ENCODE measurements around the gene SMKR1.
A peak's percentile ranks its signal among the peaks of the same experiment; 100 is the strongest.
"Not testable (repeated sequence)": the region's sequence is repeated elsewhere in the genome, so short reads cannot be mapped to it uniquely, and the experiment has no call there.

SMKR1 gene

GRCh38 chr7:129480674-129481363 is 21.5 kb upstream of the SMKR1 start:
- Histone ChIP-seq H3K4me3 (no peak overlapping the region), H3K27ac (no peak overlapping the region)

GRCh38 chr7:129481376-129481775 is 21.0 kb upstream of the SMKR1 start:
- not testable (repeated sequence) for H3K27ac ChIP-seq

GRCh38 chr7:129482781-129483180 is 19.6 kb upstream of the SMKR1 start:
- Histone ChIP-seq H3K4me3 (no peak overlapping the region), H3K27ac (no peak overlapping the region)

More at GRCh38 chr7:129481376-129481775, 21.0 kb upstream of the SMKR1 start:
- H3K4me3 ChIP-seq, result not testable (repeated sequence)

- H3K4me3 ChIP-seq, result no peak overlapping the region
Measured at GRCh38 chr7:129489491-129489890, 12.8 kb upstream of the SMKR1 start.

GRCh38 chr7:129492391-129492790 is 9.9 kb upstream of the SMKR1 start:
- no peak overlapping the region for H3K4me3 ChIP-seq
- no peak overlapping the region for H3K27ac ChIP-seq

More at GRCh38 chr7:129489491-129489890, 12.8 kb upstream of the SMKR1 start:
- H3K27ac ChIP-seq, result no peak overlapping the region

GRCh38 chr7:129493555-129493954 is 8.8 kb upstream of the SMKR1 start:
- no peak overlapping the region for H3K4me3 ChIP-seq
- peak overlapping the region in 1 of 21 experiments; percentile 51 for H3K27ac ChIP-seq

- H3K27ac ChIP-seq, result peak overlapping the region in 1 of 21 experiments; percentile 51
- H3K4me3 ChIP-seq, result no peak overlapping the region
Measured at GRCh38 chr7:129494041-129494440, 8.3 kb upstream of the SMKR1 start.

GRCh38 chr7:129495987-129496386 is 6.3 kb upstream of the SMKR1 start:
- Histone ChIP-seq H3K27ac (no peak overlapping the region), H3K4me3 (no peak overlapping the region)

GRCh38 chr7:129496653-129497052 is 5.7 kb upstream of the SMKR1 start:
- H3K27ac ChIP-seq, result no peak overlapping the region
- no peak overlapping the region for H3K4me3 ChIP-seq

GRCh38 chr7:129497156-129497555 is 5.2 kb upstream of the SMKR1 start:
- Histone ChIP-seq H3K4me3 (no peak overlapping the region), H3K27ac (no peak overlapping the region)

GRCh38 chr7:129498021-129498420 is 4.3 kb upstream of the SMKR1 start:
- H3K27ac ChIP-seq, result no peak overlapping the region
- H3K4me3 ChIP-seq, result no peak overlapping the region

GRCh38 chr7:129499999-129500398 is 2.3 kb upstream of the SMKR1 start:
- no peak overlapping the region for H3K4me3 ChIP-seq
- no peak overlapping the region for H3K27ac ChIP-seq

GRCh38 chr7:129502708-129503685 is 666 bp downstream of the SMKR1 start:
- Histone ChIP-seq H3K27ac (peak overlapping the region in 8 of 21 experiments; percentile 6 to 64 (median 33)), H3K4me3 (peak overlapping the region; percentile 45 to 62 (median 56))

- no peak overlapping the region for H3K4me3 ChIP-seq
- no peak overlapping the region for H3K27ac ChIP-seq
Measured at GRCh38 chr7:129503725-129504124, 1.4 kb downstream of the SMKR1 start.

GRCh38 chr7:129512192-129512591 is 9.9 kb downstream of the SMKR1 start:
- H3K27ac ChIP-seq, result no peak overlapping the region
- no peak overlapping the region for H3K4me3 ChIP-seq

GRCh38 chr7:129513546-129513945 is 11.2 kb downstream of the SMKR1 start:
- Histone ChIP-seq H3K27ac (no peak overlapping the region), H3K4me3 (no peak overlapping the region)

GRCh38 chr7:129514683-129515082 is 12.4 kb downstream of the SMKR1 start:
- no peak overlapping the region for H3K4me3 ChIP-seq
- no peak overlapping the region for H3K27ac ChIP-seq

GRCh38 chr7:129515381-129515780 is 13.1 kb downstream of the SMKR1 start:
- Histone ChIP-seq H3K27ac (no peak overlapping the region), H3K4me3 (no peak overlapping the region)

GRCh38 chr7:129517931-129518330 is 15.6 kb downstream of the SMKR1 start:
- H3K27ac ChIP-seq, result no peak overlapping the region
- no peak overlapping the region for H3K4me3 ChIP-seq

GRCh38 chr7:129519464-129519863 is 17.1 kb downstream of the SMKR1 start:
- H3K27ac ChIP-seq, result no peak overlapping the region
- no peak overlapping the region for H3K4me3 ChIP-seq

Measured in skin epidermis (tissue), 12 donors.